Measurements from ENCODE around the gene SSX2IP.

DNA sequence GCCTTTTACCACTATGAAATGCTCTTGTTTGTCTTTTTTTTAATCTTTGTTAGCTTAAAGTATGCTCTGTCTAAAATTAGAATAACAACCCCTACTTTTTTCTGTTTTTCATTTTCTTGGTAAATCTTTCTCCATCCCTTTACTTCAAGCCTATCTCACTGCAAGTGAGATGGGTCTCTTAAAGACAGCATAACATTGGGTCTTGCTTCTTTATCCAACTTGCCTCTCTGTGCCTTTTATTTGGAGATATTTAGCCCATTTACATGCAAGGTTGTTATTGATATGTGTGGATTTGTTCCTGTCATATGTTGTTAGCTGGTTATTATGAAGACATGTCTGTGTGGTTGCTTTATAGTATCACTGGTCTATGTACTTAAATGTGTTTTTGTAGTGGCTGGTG, 41.3 kb upstream of the SSX2IP start:
- TF ChIP-seq POLR2AphosphoS5 (IDR thresholded peaks at IDR 0.05; ENCODE audit: low read depth) (no peak), EZH2 (IDR thresholded peaks at IDR 0.05; ENCODE audit: low read depth, unreplicated experiment) (no peak)
- TF ChIP-seq, protein P1, sequence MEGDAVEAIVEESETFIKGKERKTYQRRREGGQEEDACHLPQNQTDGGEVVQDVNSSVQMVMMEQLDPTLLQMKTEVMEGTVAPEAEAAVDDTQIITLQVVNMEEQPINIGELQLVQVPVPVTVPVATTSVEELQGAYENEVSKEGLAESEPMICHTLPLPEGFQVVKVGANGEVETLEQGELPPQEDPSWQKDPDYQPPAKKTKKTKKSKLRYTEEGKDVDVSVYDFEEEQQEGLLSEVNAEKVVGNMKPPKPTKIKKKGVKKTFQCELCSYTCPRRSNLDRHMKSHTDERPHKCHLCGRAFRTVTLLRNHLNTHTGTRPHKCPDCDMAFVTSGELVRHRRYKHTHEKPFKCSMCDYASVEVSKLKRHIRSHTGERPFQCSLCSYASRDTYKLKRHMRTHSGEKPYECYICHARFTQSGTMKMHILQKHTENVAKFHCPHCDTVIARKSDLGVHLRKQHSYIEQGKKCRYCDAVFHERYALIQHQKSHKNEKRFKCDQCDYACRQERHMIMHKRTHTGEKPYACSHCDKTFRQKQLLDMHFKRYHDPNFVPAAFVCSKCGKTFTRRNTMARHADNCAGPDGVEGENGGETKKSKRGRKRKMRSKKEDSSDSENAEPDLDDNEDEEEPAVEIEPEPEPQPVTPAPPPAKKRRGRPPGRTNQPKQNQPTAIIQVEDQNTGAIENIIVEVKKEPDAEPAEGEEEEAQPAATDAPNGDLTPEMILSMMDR (conservative IDR thresholded peaks at IDR 0.05; ENCODE audit: low read depth in 2 of 2), result no peak
